Left lung (tissue), 10 donors: ENCODE results near the gene GPM6B. TPM values are rescaled to one million over a fixed set of nuclear protein-coding genes. Genes with fewer than 3 reads are reported as not detected.

Source experiments
- ATAC-seq: fragments of 200-7000 bp; cut with Tn5 transposase; one replicate; pipeline ENCODE4 v1.9.1; 2020; ENCODE audit warnings: moderate library complexity
- DNase-seq, 4 donors: peaks; one replicate each; pipeline ENCODE4 v3.0.0-alpha.2; 2013 to 2020
- H3K27ac ChIP-seq, 2 donors: fragments of 200-600 bp; sonication (generic) in 1 of 2; one replicate each; pipeline versions ENCODE4 v1.5.0 to v1.8.0; 2020 to 2021
- H3K27me3 ChIP-seq, 2 donors: fragments of 200-600 bp; sonication (generic) in 1 of 2; one replicate each; pipeline versions ENCODE4 v1.5.0 to v1.8.0; 2020 to 2021
- H3K36me3 ChIP-seq, 2 donors: fragments of 200-600 bp; sonication (generic) in 1 of 2; one replicate each; pipeline versions ENCODE4 v1.5.0 to v1.8.0; 2020 to 2021
- H3K4me1 ChIP-seq, 2 donors: fragments of 200-600 bp; one replicate each; pipeline ENCODE4 v1.8.0; 2021
- H3K4me3 ChIP-seq, 2 donors: fragments of 200-600 bp; sonication (generic) in 1 of 2; one replicate each; pipeline versions ENCODE4 v1.5.0 to v1.8.0; 2020 to 2021; ENCODE audit warnings: mild to moderate bottlenecking in 1 of 2
- H3K9me3 ChIP-seq, 2 donors: fragments of 200-600 bp; sonication (generic) in 1 of 2; one replicate each; pipeline versions ENCODE4 v1.5.0 to v1.8.0; 2020 to 2021
- intact Hi-C, 2 donors: fragments of 100-400 bp; cut with DNase I; formaldehyde crosslinking; loops; one replicate each; pipeline versions ENCODE4 v1.11.2 to v1.14.2; 2022
- polyA plus RNA-seq, 6 donors: library from polyadenylated mRNA; unstranded; fragments of 120-200 nt; gene quantifications; one replicate each; pipeline ENCODE4 v1.2.1, GENCODE V29; 2013; ENCODE audit not compliant: insufficient read length in 6 of 6
- total RNA-seq, 2 donors: library from RNA; stranded (reverse); fragmentation: NEBNext Ultra II Directional; extraction: Animal tissue kit (Norgen Biotek cat#: 25700); gene quantifications; one replicate each; pipeline ENCODE4 v1.2.1, GENCODE V29; 2021
- TF ChIP-seq, protein P1 (sequence below), 2 donors: fragments of 200-600 bp; sonication (generic) in 1 of 2; IDR thresholded peaks; one replicate each; pipeline versions ENCODE4 v1.5.0 to v1.8.0; 2021; ENCODE audit warnings: antibody characterized with exemption in 2 of 2
- donor health status: DM: no; HTN: yes; CAD: no.
- donor health status: DM: no; HTN: no; CAD: no.

GPM6B gene
- total and polyA plus RNA-seq, 8 donors = 7.0 to 37.2 (median 31.3) TPM

DNA sequence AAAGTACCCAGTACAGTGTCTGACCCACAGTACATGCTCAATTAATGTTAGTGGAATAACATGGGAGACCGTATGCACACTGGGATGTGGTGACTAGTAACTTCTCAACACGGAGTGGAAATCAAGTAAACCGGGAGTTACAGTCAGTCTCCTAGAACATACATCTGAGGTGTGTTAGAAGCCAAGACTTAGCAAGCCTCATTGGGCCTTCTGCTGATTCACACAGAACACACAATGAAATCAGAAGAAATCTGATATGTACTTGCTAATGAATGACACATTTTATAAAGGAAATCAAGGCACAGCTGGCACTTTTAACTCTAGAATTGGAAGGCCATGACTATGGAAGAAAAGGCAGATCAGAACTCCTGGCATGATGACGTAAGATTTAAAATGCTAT, 95.5 kb downstream of the GPM6B start:
- Histone ChIP-seq H3K27me3 (no peaks in the 10 kb centered on the region), H3K9me3 (no peaks in the 10 kb centered on the region), H3K4me1 (peaks cover 0 to 3% of the 10 kb centered on the region in 2 donors), H3K36me3 (peaks cover 0 to under 1% of the 10 kb centered on the region in 2 donors), H3K4me3 (no peak overlapping the region), H3K27ac (peak overlapping the region in 1 of 2 donors; percentile 10)
- TF ChIP-seq, protein P1, sequence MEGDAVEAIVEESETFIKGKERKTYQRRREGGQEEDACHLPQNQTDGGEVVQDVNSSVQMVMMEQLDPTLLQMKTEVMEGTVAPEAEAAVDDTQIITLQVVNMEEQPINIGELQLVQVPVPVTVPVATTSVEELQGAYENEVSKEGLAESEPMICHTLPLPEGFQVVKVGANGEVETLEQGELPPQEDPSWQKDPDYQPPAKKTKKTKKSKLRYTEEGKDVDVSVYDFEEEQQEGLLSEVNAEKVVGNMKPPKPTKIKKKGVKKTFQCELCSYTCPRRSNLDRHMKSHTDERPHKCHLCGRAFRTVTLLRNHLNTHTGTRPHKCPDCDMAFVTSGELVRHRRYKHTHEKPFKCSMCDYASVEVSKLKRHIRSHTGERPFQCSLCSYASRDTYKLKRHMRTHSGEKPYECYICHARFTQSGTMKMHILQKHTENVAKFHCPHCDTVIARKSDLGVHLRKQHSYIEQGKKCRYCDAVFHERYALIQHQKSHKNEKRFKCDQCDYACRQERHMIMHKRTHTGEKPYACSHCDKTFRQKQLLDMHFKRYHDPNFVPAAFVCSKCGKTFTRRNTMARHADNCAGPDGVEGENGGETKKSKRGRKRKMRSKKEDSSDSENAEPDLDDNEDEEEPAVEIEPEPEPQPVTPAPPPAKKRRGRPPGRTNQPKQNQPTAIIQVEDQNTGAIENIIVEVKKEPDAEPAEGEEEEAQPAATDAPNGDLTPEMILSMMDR (IDR thresholded peaks at IDR 0.05) = no peak
- DNase-seq = no peak
- intact Hi-C loops = no loop called here
- no peak for ATAC-seq

Other genes with a start within 250 kb of the GPM6B start
- gene EGFL6, start 247.5 kb downstream of the GPM6B start, total RNA-seq = 10 to 100 TPM; 25.9 to 36.7 TPM
- gene EGFL6, start 247.5 kb downstream of the GPM6B start, polyA plus RNA-seq = 10 to 100 TPM; 58.1 to 88.3 (median 67.5) TPM
- gene TCEANC, start 164.0 kb downstream of the GPM6B start, total RNA-seq = 1 to 10 TPM; 3.1 to 3.5 TPM
- gene TCEANC, start 164.0 kb downstream of the GPM6B start, polyA plus RNA-seq = 1 to 10 TPM; 6.3 to 7.1 (median 6.7) TPM
- 10 to 100 TPM; 30.4 to 32.4 TPM for gene RAB9A, start 128.0 kb downstream of the GPM6B start, total RNA-seq
- gene RAB9A, start 128.0 kb downstream of the GPM6B start, polyA plus RNA-seq = 10 to 100 TPM; 22.5 to 24.8 (median 23.7) TPM
- gene TRAPPC2, start 82.5 kb downstream of the GPM6B start, total RNA-seq = 10 to 100 TPM; 13.2 to 20.7 TPM
- 10 to 100 TPM; 15.8 to 25.5 (median 20.9) TPM for gene TRAPPC2, start 82.5 kb downstream of the GPM6B start, polyA plus RNA-seq
- gene OFD1, start 82.3 kb downstream of the GPM6B start, total RNA-seq = 10 to 100 TPM; 19.1 to 24.4 TPM
- gene OFD1, start 82.3 kb downstream of the GPM6B start, polyA plus RNA-seq = 10 to 100 TPM; 55.1 to 79.1 (median 60.8) TPM
- gene GEMIN8, start 212.8 kb upstream of the GPM6B start, total RNA-seq = 10 to 100 TPM; 14.5 to 20.6 TPM
- 10 to 100 TPM; 29.9 to 35.4 (median 32.8) TPM for gene GEMIN8, start 212.8 kb upstream of the GPM6B start, polyA plus RNA-seq